SU-DHL-6 (cell line): ENCODE results near the gene MT1A.

Source experiments
- H2AFZ ChIP-seq: fragments of 200-600 bp; sonication (generic); 2 replicates; pipeline ENCODE4 v1.6.1; 2014; ENCODE audit warnings: low read depth, mild to moderate bottlenecking, moderate library complexity, mixed read lengths, antibody characterized with exemption, low read length; ENCODE audit not compliant: severe bottlenecking
- H3F3A ChIP-seq: fragments of 200-600 bp; shearing (Covaris generic); 2 replicates; pipeline ENCODE4 v1.6.0; 2016; ENCODE audit warnings: antibody characterized with exemption, mild to moderate bottlenecking; ENCODE audit not compliant: insufficient read depth
- H3K27ac ChIP-seq: fragments of 200-600 bp; sonication (generic); 2 replicates; pipeline ENCODE4 v1.5.1; 2016; ENCODE audit warnings: low read depth, mild to moderate bottlenecking, low read length, moderate library complexity, mixed read lengths
- H3K27me3 ChIP-seq: fragments of 200-600 bp; sonication (generic), shearing (Covaris generic); 2 replicates; pipeline ENCODE4 v1.6.0; 2014; ENCODE audit warnings: mild to moderate bottlenecking, low read length
- H3K36me3 ChIP-seq: fragments of 200-600 bp; sonication (generic); 2 replicates; pipeline ENCODE4 v1.6.1; 2014; ENCODE audit warnings: mild to moderate bottlenecking, low read length, mixed read lengths
- H3K4me2 ChIP-seq: fragments of 300-600, 200-600 bp; shearing (Covaris generic), sonication (generic); 2 replicates; pipeline ENCODE4 v1.6.0; 2014; ENCODE audit warnings: low read length, low read depth, mild to moderate bottlenecking; ENCODE audit not compliant: poor library complexity, severe bottlenecking
- H3K4me3 ChIP-seq: fragments of 200-600 bp; sonication (generic); 2 replicates; pipeline ENCODE4 v1.5.1; 2014; ENCODE audit warnings: antibody characterized with exemption, low read length, mild to moderate bottlenecking, mixed read lengths; ENCODE audit not compliant: insufficient read depth, poor library complexity, severe bottlenecking
- H3K79me2 ChIP-seq: fragments of 200-600 bp; sonication (generic); 2 replicates; pipeline ENCODE4 v1.6.1; 2014; ENCODE audit warnings: mild to moderate bottlenecking, low read length, moderate library complexity; ENCODE audit not compliant: insufficient read depth
- H3K9ac ChIP-seq: fragments of 200-600 bp; sonication (generic); 2 replicates; pipeline ENCODE4 v1.7.0; 2014; ENCODE audit warnings: mild to moderate bottlenecking, low read length
- H3K9me2 ChIP-seq: fragments of 200-600 bp; sonication (generic); replicated peaks from 2 replicates; pipeline ENCODE4 v1.6.1; 2014; ENCODE audit warnings: low read length; ENCODE audit not compliant: insufficient read depth
- H3K9me3 ChIP-seq: fragments of 200-600 bp; sonication (generic); 2 replicates; pipeline ENCODE4 v1.6.1; 2014; ENCODE audit warnings: low read length, mixed read lengths; ENCODE audit not compliant: insufficient read depth
- H4K20me1 ChIP-seq: fragments of 200-600 bp; sonication (generic); 2 replicates; pipeline ENCODE4 v1.6.1; 2014; ENCODE audit warnings: low read depth, mild to moderate bottlenecking, antibody characterized with exemption, low read length, moderate library complexity, mixed read lengths
- EZH2phosphoT487 ChIP-seq: fragments of 200-600 bp; sonication (generic), shearing (Covaris generic); conservative IDR thresholded peaks from 2 replicates; pipeline ENCODE4 v1.6.1; 2018; ENCODE audit warnings: mild to moderate bottlenecking, antibody characterized with exemption, low read length, moderate library complexity, mixed read lengths
- TF ChIP-seq, protein P1 (sequence below): fragments of 200-600 bp; sonication (generic); IDR thresholded peaks from one replicate; pipeline ENCODE4 v1.5.1; 2017; ENCODE audit warnings: antibody characterized with exemption, mild to moderate bottlenecking, low read length, moderate library complexity; ENCODE audit not compliant: insufficient read depth, poor library complexity, severe bottlenecking

Gene MT1A

DNA sequence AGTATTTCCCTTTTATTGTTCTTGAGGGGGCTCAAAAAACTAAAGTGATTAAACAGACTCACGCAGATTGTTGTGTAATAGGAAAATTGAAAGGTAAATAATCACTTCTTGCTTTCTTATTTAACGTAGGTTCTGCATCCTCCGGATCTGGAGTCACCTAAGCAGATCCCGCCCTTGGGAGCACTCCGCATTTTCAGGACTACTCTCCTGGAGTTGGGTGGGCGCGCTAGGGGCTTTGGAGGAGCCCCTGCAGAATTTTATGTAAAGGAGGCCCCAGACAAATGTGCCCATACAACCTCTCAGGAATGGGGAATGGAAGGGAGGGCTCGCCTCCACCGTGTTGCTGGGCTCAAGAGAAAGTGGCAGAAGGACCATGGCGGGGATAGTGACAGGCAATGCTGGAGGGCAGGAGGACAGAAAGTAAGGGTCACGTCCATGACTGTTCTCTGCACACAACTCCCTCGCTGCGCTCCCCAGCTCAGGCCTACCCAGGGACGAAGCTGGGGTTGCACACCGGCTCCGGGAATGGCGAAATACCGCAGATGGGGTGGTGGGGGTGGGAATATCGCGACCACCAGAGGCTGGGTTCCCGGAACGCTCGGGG is 21.8 kb upstream of the MT1A start:
- no peaks in the 10 kb centered on the region for H3K79me2 ChIP-seq
- no peak overlapping the region for H3K4me3 ChIP-seq
- no peak for TF ChIP-seq EZH2phosphoT487
- TF ChIP-seq, protein P1, sequence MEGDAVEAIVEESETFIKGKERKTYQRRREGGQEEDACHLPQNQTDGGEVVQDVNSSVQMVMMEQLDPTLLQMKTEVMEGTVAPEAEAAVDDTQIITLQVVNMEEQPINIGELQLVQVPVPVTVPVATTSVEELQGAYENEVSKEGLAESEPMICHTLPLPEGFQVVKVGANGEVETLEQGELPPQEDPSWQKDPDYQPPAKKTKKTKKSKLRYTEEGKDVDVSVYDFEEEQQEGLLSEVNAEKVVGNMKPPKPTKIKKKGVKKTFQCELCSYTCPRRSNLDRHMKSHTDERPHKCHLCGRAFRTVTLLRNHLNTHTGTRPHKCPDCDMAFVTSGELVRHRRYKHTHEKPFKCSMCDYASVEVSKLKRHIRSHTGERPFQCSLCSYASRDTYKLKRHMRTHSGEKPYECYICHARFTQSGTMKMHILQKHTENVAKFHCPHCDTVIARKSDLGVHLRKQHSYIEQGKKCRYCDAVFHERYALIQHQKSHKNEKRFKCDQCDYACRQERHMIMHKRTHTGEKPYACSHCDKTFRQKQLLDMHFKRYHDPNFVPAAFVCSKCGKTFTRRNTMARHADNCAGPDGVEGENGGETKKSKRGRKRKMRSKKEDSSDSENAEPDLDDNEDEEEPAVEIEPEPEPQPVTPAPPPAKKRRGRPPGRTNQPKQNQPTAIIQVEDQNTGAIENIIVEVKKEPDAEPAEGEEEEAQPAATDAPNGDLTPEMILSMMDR, result no peak

DNA sequence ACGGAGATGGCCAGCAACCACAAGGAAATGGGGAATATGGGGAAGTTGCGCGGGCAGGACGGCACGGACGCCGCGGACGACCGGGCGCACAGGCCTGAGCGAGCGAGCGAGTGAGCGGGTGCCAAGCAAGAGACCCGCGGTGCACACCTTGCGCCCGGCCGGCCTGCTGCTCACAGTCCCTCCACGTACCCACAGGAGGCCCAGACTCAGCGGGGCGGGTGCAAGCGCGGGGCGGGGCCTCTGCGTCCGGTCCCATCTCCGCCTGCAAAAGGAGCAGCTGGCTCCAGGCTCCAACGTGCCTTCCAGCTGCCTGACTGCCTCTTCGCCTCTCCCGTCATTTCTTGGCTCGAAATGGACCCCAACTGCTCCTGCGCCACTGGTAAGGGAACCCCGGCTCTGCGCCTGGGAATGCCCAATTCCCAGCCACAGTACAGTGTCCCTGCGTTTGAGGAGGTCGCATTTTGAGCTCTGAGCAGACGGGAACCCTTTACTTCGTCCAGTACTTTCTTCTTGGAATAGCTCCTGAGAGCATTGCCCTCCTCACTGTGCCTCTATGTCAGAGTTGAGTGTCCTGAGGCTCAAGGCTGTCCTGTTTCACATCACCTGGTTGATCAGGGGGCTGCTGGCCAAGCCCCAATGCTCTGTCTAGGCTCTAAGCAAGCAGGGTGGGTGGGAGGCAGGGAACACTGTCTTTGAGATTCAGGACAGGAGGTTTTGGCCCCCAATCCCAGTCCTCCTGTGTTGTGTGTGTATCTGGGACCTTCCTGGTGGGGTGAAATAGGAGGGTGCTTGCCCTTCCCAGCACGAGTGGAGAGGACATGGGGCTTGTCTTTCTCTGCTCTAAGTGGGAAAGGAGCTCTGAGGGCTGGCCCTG is 21.0 kb upstream of the MT1A start:
- no peaks in the 10 kb centered on the region for H3F3A ChIP-seq
- no peaks in the 10 kb centered on the region for H4K20me1 ChIP-seq
- H2AFZ ChIP-seq, result no peak overlapping the region
- H3K79me2 ChIP-seq, result no peaks in the 10 kb centered on the region
- H3K9me3 ChIP-seq, result no peaks in the 10 kb centered on the region
- no peak overlapping the region for H3K9ac ChIP-seq
- no peak overlapping the region for H3K4me3 ChIP-seq
- H3K36me3 ChIP-seq, result no peaks in the 10 kb centered on the region
- no peak overlapping the region for H3K4me2 ChIP-seq
- TF ChIP-seq EZH2phosphoT487, result no peak
- TF ChIP-seq, protein P1, result no peak
- H3K27ac ChIP-seq, result no peak overlapping the region
- no peaks in the 10 kb centered on the region for H3K9me2 ChIP-seq
- H3K27me3 ChIP-seq, result no peaks in the 10 kb centered on the region; the same call in 1 of the 2 replicates

More for the DNA sequence above, 21.8 kb upstream of the MT1A start:
- H3K9me3 ChIP-seq, result no peaks in the 10 kb centered on the region
- H2AFZ ChIP-seq, result no peak overlapping the region
- no peaks in the 10 kb centered on the region; the same call in 1 of the 2 replicates for H3K27me3 ChIP-seq
- H3K9ac ChIP-seq, result no peak overlapping the region
- no peaks in the 10 kb centered on the region for H4K20me1 ChIP-seq
- no peak overlapping the region for H3K27ac ChIP-seq
- H3K36me3 ChIP-seq, result no peaks in the 10 kb centered on the region
- H3K4me2 ChIP-seq, result no peak overlapping the region
- no peaks in the 10 kb centered on the region for H3F3A ChIP-seq
- H3K9me2 ChIP-seq, result no peaks in the 10 kb centered on the region

DNA sequence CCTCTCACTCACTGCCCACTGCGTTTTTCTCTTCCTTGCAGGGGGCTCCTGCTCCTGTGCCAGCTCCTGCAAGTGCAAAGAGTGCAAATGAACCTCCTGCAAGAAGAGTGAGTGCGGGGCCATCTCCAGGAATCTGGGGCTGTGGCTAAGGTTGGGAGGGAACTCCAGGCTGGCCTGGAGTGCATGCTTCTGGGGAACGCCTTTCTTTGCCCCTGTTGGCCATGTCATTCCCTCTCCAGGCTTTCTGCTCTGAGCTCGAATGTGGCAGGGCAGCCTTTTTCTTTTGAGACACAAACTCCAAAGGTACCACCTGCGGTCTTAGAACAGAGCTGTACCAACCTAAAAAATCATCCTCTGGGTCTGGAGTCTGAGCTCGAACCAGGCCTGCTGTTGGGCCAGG is 20.3 kb upstream of the MT1A start:
- H3F3A ChIP-seq, result no peaks in the 10 kb centered on the region
- TF ChIP-seq, protein P1, result no peak
- TF ChIP-seq EZH2phosphoT487, result no peak
- H3K4me2 ChIP-seq, result no peak overlapping the region
- H3K27ac ChIP-seq, result no peak overlapping the region
- H3K36me3 ChIP-seq, result no peaks in the 10 kb centered on the region
- no peak overlapping the region for H3K9ac ChIP-seq
- H3K9me2 ChIP-seq, result no peaks in the 10 kb centered on the region
- H3K27me3 ChIP-seq, result no peaks in the 10 kb centered on the region; the same call in 1 of the 2 replicates
- H3K9me3 ChIP-seq, result no peaks in the 10 kb centered on the region
- H2AFZ ChIP-seq, result no peak overlapping the region
- no peaks in the 10 kb centered on the region for H3K79me2 ChIP-seq
- H3K4me3 ChIP-seq, result no peak overlapping the region
- no peaks in the 10 kb centered on the region for H4K20me1 ChIP-seq
